ENCODE measurements around the gene TRIO.

Gene TRIO

GRCh38 chr5:14272548-14273205 lies 129.5 kb downstream of the TRIO start:
- Histone ChIP-seq H3K27me3 (ENCODE audit: control insufficient read depth, low read length) (no peaks in the 10 kb centered on the region), H4K20me1 (ENCODE audit: control insufficient read depth, insufficient read depth, low read depth, low read length) (peaks cover 13% of the 10 kb centered on the region), H3K4me3 (ENCODE audit: low read length) (no peak overlapping the region), H3K9me2 (replicated peaks; ENCODE audit: control insufficient read depth, low read length) (no peaks in the 10 kb centered on the region), H3K36me3 (ENCODE audit: control insufficient read depth, low read length) (0 out of 2 replicates have a peak, but pooled peaks cover 4% of the 10 kb centered on the region), H3K79me2 (ENCODE audit: control insufficient read depth, low read length) (peaks cover 27% of the 10 kb centered on the region), H3K4me2 (ENCODE audit: low read length) (no peak overlapping the region), H3F3A (ENCODE audit: control insufficient read depth, insufficient read depth) (no peaks in the 10 kb centered on the region), H3K27ac (ENCODE audit: low read depth, low read length) (no peak overlapping the region), H3K9me3 (ENCODE audit: control insufficient read depth, insufficient read depth, low read length) (no peaks in the 10 kb centered on the region), H3K4me1 (ENCODE audit: control insufficient read depth, low read length) (peaks cover 24% of the 10 kb centered on the region)
- TF ChIP-seq CTCF (IDR thresholded peaks at IDR 0.05; ENCODE audit: low read depth, low read length, poor library complexity, severe bottlenecking) (no peak), EZH2phosphoT487 (IDR thresholded peaks at IDR 0.05; ENCODE audit: borderline replicate concordance, low read length) (no peak)

GRCh38 chr5:14273207-14273767 lies 130.1 kb downstream of the TRIO start:
- Histone ChIP-seq H3K9me3 (ENCODE audit: control insufficient read depth, insufficient read depth, low read length) (no peaks in the 10 kb centered on the region), H3K27ac (ENCODE audit: low read depth, low read length) (no peak overlapping the region), H3K9me2 (replicated peaks; ENCODE audit: control insufficient read depth, low read length) (no peaks in the 10 kb centered on the region), H4K20me1 (ENCODE audit: control insufficient read depth, insufficient read depth, low read depth, low read length) (peaks cover 18% of the 10 kb centered on the region), H3K36me3 (ENCODE audit: control insufficient read depth, low read length) (0 out of 2 replicates have a peak, but pooled peaks cover 4% of the 10 kb centered on the region), H3K27me3 (ENCODE audit: control insufficient read depth, low read length) (no peaks in the 10 kb centered on the region), H3F3A (ENCODE audit: control insufficient read depth, insufficient read depth) (no peaks in the 10 kb centered on the region), H3K4me2 (ENCODE audit: low read length) (no peak overlapping the region), H3K79me2 (ENCODE audit: control insufficient read depth, low read length) (peaks cover 24% of the 10 kb centered on the region), H3K4me3 (ENCODE audit: low read length) (no peak overlapping the region), H3K4me1 (ENCODE audit: control insufficient read depth, low read length) (peaks cover 26% of the 10 kb centered on the region)
- TF ChIP-seq CTCF (IDR thresholded peaks at IDR 0.05; ENCODE audit: low read depth, low read length, poor library complexity, severe bottlenecking) = no peak
- TF ChIP-seq EZH2phosphoT487 (IDR thresholded peaks at IDR 0.05; ENCODE audit: borderline replicate concordance, low read length) = no peak

- Histone ChIP-seq H3K4me3 (ENCODE audit: low read length) (no peak overlapping the region), H3K9me2 (replicated peaks; ENCODE audit: control insufficient read depth, low read length) (no peaks in the 10 kb centered on the region), H3K4me1 (ENCODE audit: control insufficient read depth, low read length) (peaks cover 20% of the 10 kb centered on the region), H3K4me2 (ENCODE audit: low read length) (peak overlapping the region; percentile 21; the same call in 1 of the 2 replicates), H3K27ac (ENCODE audit: low read depth, low read length) (no peak overlapping the region), H3F3A (ENCODE audit: control insufficient read depth, insufficient read depth) (no peaks in the 10 kb centered on the region), H3K27me3 (ENCODE audit: control insufficient read depth, low read length) (no peaks in the 10 kb centered on the region), H3K79me2 (ENCODE audit: control insufficient read depth, low read length) (peaks cover 9% of the 10 kb centered on the region), H3K36me3 (ENCODE audit: control insufficient read depth, low read length) (peaks cover 8% of the 10 kb centered on the region; the same call in 1 of the 2 replicates), H4K20me1 (ENCODE audit: control insufficient read depth, insufficient read depth, low read depth, low read length) (peaks cover 18% of the 10 kb centered on the region), H3K9me3 (ENCODE audit: control insufficient read depth, insufficient read depth, low read length) (no peaks in the 10 kb centered on the region)
- no peak for TF ChIP-seq CTCF (IDR thresholded peaks at IDR 0.05; ENCODE audit: low read depth, low read length, poor library complexity, severe bottlenecking)
- TF ChIP-seq EZH2phosphoT487 (IDR thresholded peaks at IDR 0.05; ENCODE audit: borderline replicate concordance, low read length) = no peak
Measured at GRCh38 chr5:14276380-14276779, 133.2 kb downstream of the TRIO start.
